SK-N-SH (cell line): Measurements from ENCODE around the gene GAB2. TPM values are rescaled to one million over a fixed set of nuclear protein-coding genes. Genes with fewer than 3 reads are reported as not detected.

Experiments
- CTCF ChIA-PET: fragments of 300-600, 350-600 bp; formaldehyde crosslinking; extraction: SDS; loops from one replicate; lab custom pipeline; 2021; lab: Yijun Ruan, JAX
- POLR2A ChIA-PET: fragments of 350-600 bp; sonication (Branson Sonifier 250); formaldehyde crosslinking; extraction: SDS; loops from one replicate; lab custom pipeline; 2020; ENCODE audit warnings: antibody characterized with exemption, inconsistent platforms; lab: Yijun Ruan, JAX
- DNase-seq: peaks from one replicate; pipeline ENCODE4 v3.0.0; 2012
- H2AFZ ChIP-seq: fragments of 200-600 bp; sonication (generic); 2 replicates; pipeline ENCODE4 v1.8.1; 2016; ENCODE audit warnings: antibody characterized with exemption, mild to moderate bottlenecking, low read depth
- H3F3A ChIP-seq: fragments of 200-600 bp; sonication (generic); replicated peaks from 2 replicates; pipeline ENCODE3; 2016; ENCODE audit warnings: antibody characterized with exemption, mild to moderate bottlenecking; ENCODE audit not compliant: insufficient read depth
- H3K27ac ChIP-seq, 2 experiments: fragments of 200-500 bp in 1 of 2; fragments of 200-600 bp in 1 of 2; sonication (Bioruptor generic) in 1 of 2; sonication (generic), shearing (Covaris generic) in 1 of 2; 2 replicates each; pipeline versions ENCODE4 v1.5.1 to v1.6.1; 2014 to 2016; ENCODE audit warnings: low read depth in 2 of 2, inconsistent platforms in 1 of 2, low read length in 1 of 2, mild to moderate bottlenecking in 1 of 2, mixed read lengths in 1 of 2
- H3K27me3 ChIP-seq: fragments of 200-600 bp; sonication (generic), shearing (Covaris generic); 2 replicates; pipeline ENCODE4 v1.6.1; 2016; ENCODE audit warnings: mixed run types; ENCODE audit not compliant: insufficient read depth
- H3K36me3 ChIP-seq, 2 experiments: fragments of 200-500 bp in 1 of 2; fragments of 200-600 bp in 1 of 2; sonication (Bioruptor generic) in 1 of 2; sonication (generic) in 1 of 2; replicated peaks in 1 of 2; 2 replicates each; pipeline versions ENCODE3 to v1.5.1; 2014 to 2016; ENCODE audit warnings: low read length in 1 of 2, mild to moderate bottlenecking in 1 of 2; ENCODE audit not compliant: insufficient read depth in 2 of 2, control insufficient read depth in 1 of 2
- H3K4me1 ChIP-seq, 2 experiments: fragments of 200-500 bp in 1 of 2; fragments of 200-600 bp in 1 of 2; sonication (Bioruptor generic) in 1 of 2; sonication (generic), shearing (Covaris generic) in 1 of 2; 2 replicates each; pipeline versions ENCODE4 v1.5.1 to v1.6.1; 2014 to 2016; ENCODE audit warnings: low read depth in 1 of 2, low read length in 1 of 2, mixed run types in 1 of 2; ENCODE audit not compliant: insufficient read depth in 2 of 2, control insufficient read depth in 1 of 2
- H3K4me2 ChIP-seq: fragments of 200-600 bp; sonication (generic), shearing (Covaris generic); 2 replicates; pipeline ENCODE4 v1.6.1; 2017; ENCODE audit warnings: mixed run types
- H3K4me3 ChIP-seq, 2 experiments: fragments of 200-500 bp in 1 of 2; fragments of 200-600 bp in 1 of 2; sonication (Bioruptor generic) in 1 of 2; sonication (generic), shearing (Covaris generic) in 1 of 2; 2 replicates each; pipeline versions ENCODE4 v1.5.1 to v1.8.1; 2014 to 2016; ENCODE audit warnings: low read depth in 2 of 2, inconsistent platforms in 1 of 2, low read length in 1 of 2, mild to moderate bottlenecking in 1 of 2, mixed read lengths in 1 of 2, moderate library complexity in 1 of 2
- H3K79me2 ChIP-seq: fragments of 200-600 bp; sonication (generic); 2 replicates; pipeline ENCODE4 v1.8.1; 2017; ENCODE audit warnings: mild to moderate bottlenecking; ENCODE audit not compliant: insufficient read depth
- H3K9ac ChIP-seq: fragments of 200-600 bp; sonication (generic); 2 replicates; pipeline ENCODE4 v1.6.1; 2017; ENCODE audit warnings: mixed run types
- H3K9me2 ChIP-seq: fragments of 200-600 bp; sonication (generic); 2 replicates; pipeline ENCODE4 v1.6.1; 2017; ENCODE audit warnings: mixed run types
- H3K9me3 ChIP-seq: fragments of 200-600 bp; sonication (generic); 2 replicates; pipeline ENCODE4 v1.6.1; 2017; ENCODE audit warnings: mixed run types, mild to moderate bottlenecking, moderate library complexity
- H4K20me1 ChIP-seq: fragments of 200-600 bp; sonication (generic); 2 replicates; pipeline ENCODE4 v1.6.1; 2017; ENCODE audit warnings: mild to moderate bottlenecking, mixed run types; ENCODE audit not compliant: insufficient read depth
- EP300 ChIP-seq, 2 experiments: IDR thresholded peaks; 2 replicates each; pipeline versions ENCODE4 v1.4.0 to v1.6.1; 2012; ENCODE audit warnings: borderline replicate concordance in 1 of 2, low read depth in 1 of 2, low read length in 1 of 2
- FOSL2 ChIP-seq: IDR thresholded peaks from 2 replicates; pipeline ENCODE4 v1.4.0; 2012; ENCODE audit warnings: low read depth, mild to moderate bottlenecking, moderate library complexity, borderline replicate concordance
- GABPA ChIP-seq: IDR thresholded peaks from 2 replicates; pipeline ENCODE4 v1.4.0; 2012; ENCODE audit warnings: low read depth, mild to moderate bottlenecking
- MEF2A ChIP-seq: IDR thresholded peaks from 2 replicates; pipeline ENCODE4 v1.4.0; 2012; ENCODE audit warnings: low read depth, borderline replicate concordance
- MXI1 ChIP-seq: IDR thresholded peaks from 2 replicates; pipeline ENCODE4 v1.6.1; 2012; ENCODE audit warnings: mild to moderate bottlenecking, low read depth, low read length, improper control_type of control experiment
- NFIC ChIP-seq: IDR thresholded peaks from 2 replicates; pipeline ENCODE4 v1.4.0; 2012; ENCODE audit warnings: borderline replicate concordance
- POLR2AphosphoS5 ChIP-seq: IDR thresholded peaks from 2 replicates; pipeline ENCODE4 v1.6.1; 2012; ENCODE audit warnings: low read depth, low read length
- RXRA ChIP-seq: IDR thresholded peaks from 2 replicates; pipeline ENCODE4 v1.4.0; 2012; ENCODE audit warnings: low read depth, mild to moderate bottlenecking, borderline replicate concordance
- TCF12 ChIP-seq: IDR thresholded peaks from 2 replicates; pipeline ENCODE4 v1.4.0; 2012
- polyA plus RNA-seq, 3 experiments: library from polyadenylated mRNA; depleted of rRNA; stranded (reverse); fragments of >200 nt; gene quantifications; 2 replicates each; pipeline ENCODE4 v1.2.3, GENCODE V29; 2012
- TF ChIP-seq, protein P1 (sequence below): fragments of 150-350 bp; IDR thresholded peaks from 2 replicates; pipeline ENCODE4 v1.6.1; 2017; ENCODE audit warnings: antibody characterized with exemption, low read length, low read depth, borderline replicate concordance
- TF ChIP-seq, protein P2 (sequence below): IDR thresholded peaks from 2 replicates; pipeline ENCODE4; 2012
- TF ChIP-seq, protein P3 (sequence below): IDR thresholded peaks from 2 replicates; pipeline ENCODE4 v1.4.0; 2012; ENCODE audit warnings: low read depth
- TF ChIP-seq, protein P4 (sequence below): IDR thresholded peaks from 2 replicates; pipeline ENCODE4 v1.4.0; 2012; ENCODE audit warnings: low read depth, borderline replicate concordance
- TF ChIP-seq, protein P5 (sequence below): IDR thresholded peaks from 2 replicates; pipeline ENCODE4 v1.4.0; 2012; ENCODE audit warnings: low read depth, borderline replicate concordance

Gene GAB2
- polyA plus RNA-seq, 1 of the 3 experiments (the other 2 are of a cell fraction) = 5.6 TPM

DNA sequence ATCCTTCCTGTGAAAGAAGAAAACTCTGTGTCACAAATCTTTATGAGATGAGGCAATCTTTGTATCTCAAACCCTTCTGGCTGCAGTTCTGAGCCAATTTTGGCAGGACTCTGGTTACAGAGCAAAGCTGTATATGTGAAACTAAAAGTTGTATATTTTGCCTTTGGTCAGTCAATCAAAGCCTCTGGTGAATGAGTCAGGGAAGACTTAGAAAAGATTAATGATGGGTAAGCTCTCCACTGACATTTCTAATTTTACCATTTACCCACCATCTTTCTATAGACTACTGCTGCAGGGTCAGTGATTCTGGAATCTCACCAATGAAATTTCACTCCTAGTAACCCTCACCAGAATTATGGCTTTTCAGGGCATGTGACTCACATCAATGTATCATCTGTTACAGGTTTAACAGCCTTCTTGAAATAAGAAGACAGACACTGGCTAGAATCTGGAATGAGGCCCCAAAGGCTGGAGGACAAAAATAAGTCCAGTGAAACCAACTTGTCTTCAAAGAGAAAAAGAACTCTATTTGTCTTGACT, 185.6 kb downstream of the GAB2 start:
- peaks cover 10% of the 10 kb centered on the region for H3F3A ChIP-seq
- H3K4me3 ChIP-seq = no peak overlapping the region
- H3K9me2 ChIP-seq = no peaks in the 10 kb centered on the region
- peaks cover 0 to 1% of the 10 kb centered on the region in 2 experiments for H3K36me3 ChIP-seq
- no peaks in the 10 kb centered on the region for H4K20me1 ChIP-seq
- POLR2A ChIA-PET = no interaction called here
- no peak overlapping the region for H2AFZ ChIP-seq
- peaks cover 0 to 21% of the 10 kb centered on the region in 2 experiments; a peak in 2 of 4 replicates for H3K4me1 ChIP-seq
- peak; percentile 63 for TF ChIP-seq MEF2A
- TF ChIP-seq FOSL2 = peak; percentile 47; the same call in 1 of the 2 replicates
- TF ChIP-seq NFIC = peak; percentile 34; the same call in 1 of the 2 replicates
- TF ChIP-seq GABPA = no peak
- TF ChIP-seq, protein P1, sequence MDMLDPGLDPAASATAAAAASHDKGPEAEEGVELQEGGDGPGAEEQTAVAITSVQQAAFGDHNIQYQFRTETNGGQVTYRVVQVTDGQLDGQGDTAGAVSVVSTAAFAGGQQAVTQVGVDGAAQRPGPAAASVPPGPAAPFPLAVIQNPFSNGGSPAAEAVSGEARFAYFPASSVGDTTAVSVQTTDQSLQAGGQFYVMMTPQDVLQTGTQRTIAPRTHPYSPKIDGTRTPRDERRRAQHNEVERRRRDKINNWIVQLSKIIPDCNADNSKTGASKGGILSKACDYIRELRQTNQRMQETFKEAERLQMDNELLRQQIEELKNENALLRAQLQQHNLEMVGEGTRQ = no peak
- TF ChIP-seq MXI1 = no peak
- 0 out of 2 replicates have a peak, but pooled peaks have one; percentile 26 for TF ChIP-seq POLR2AphosphoS5
- TF ChIP-seq, protein P2, sequence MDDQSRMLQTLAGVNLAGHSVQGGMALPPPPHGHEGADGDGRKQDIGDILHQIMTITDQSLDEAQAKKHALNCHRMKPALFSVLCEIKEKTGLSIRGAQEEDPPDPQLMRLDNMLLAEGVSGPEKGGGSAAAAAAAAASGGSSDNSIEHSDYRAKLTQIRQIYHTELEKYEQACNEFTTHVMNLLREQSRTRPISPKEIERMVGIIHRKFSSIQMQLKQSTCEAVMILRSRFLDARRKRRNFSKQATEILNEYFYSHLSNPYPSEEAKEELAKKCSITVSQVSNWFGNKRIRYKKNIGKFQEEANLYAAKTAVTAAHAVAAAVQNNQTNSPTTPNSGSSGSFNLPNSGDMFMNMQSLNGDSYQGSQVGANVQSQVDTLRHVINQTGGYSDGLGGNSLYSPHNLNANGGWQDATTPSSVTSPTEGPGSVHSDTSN = peak; percentile 87
- TF ChIP-seq EP300 (IDR thresholded peaks at IDR 0.05; ENCODE audit: borderline replicate concordance in 1 of 2, low read depth in 1 of 2, low read length in 1 of 2) = no peak; a peak in 1 of 4 replicates
- TF ChIP-seq, protein P3, sequence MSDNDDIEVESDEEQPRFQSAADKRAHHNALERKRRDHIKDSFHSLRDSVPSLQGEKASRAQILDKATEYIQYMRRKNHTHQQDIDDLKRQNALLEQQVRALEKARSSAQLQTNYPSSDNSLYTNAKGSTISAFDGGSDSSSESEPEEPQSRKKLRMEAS = peak; percentile 34; the same call in 1 of the 2 replicates
- TF ChIP-seq TCF12 = peak; percentile 58; the same call in 1 of the 2 replicates
- TF ChIP-seq, protein P4, sequence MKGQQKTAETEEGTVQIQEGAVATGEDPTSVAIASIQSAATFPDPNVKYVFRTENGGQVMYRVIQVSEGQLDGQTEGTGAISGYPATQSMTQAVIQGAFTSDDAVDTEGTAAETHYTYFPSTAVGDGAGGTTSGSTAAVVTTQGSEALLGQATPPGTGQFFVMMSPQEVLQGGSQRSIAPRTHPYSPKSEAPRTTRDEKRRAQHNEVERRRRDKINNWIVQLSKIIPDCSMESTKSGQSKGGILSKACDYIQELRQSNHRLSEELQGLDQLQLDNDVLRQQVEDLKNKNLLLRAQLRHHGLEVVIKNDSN = peak; percentile 50; the same call in 1 of the 2 replicates
- 0 out of 2 replicates have a peak, but pooled peaks have one; percentile 28 for TF ChIP-seq RXRA
- TF ChIP-seq, protein P5, sequence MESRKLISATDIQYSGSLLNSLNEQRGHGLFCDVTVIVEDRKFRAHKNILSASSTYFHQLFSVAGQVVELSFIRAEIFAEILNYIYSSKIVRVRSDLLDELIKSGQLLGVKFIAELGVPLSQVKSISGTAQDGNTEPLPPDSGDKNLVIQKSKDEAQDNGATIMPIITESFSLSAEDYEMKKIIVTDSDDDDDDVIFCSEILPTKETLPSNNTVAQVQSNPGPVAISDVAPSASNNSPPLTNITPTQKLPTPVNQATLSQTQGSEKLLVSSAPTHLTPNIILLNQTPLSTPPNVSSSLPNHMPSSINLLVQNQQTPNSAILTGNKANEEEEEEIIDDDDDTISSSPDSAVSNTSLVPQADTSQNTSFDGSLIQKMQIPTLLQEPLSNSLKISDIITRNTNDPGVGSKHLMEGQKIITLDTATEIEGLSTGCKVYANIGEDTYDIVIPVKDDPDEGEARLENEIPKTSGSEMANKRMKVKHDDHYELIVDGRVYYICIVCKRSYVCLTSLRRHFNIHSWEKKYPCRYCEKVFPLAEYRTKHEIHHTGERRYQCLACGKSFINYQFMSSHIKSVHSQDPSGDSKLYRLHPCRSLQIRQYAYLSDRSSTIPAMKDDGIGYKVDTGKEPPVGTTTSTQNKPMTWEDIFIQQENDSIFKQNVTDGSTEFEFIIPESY = no peak
- DNase-seq = no peak
- no peaks in the 10 kb centered on the region for H3K79me2 ChIP-seq
- CTCF ChIA-PET = interaction anchor here (1.1 to 1.7 kb wide), 3 partner anchors 9 to 184 kb away, joined by 3 to 5 read pairs (median 3); no protein-coding TSS in a partner anchor
- H3K9ac ChIP-seq = no peak overlapping the region
- H3K27ac ChIP-seq = peak overlapping the region; percentile 41 to 45
- H3K4me2 ChIP-seq = no peak overlapping the region
- no peaks in the 10 kb centered on the region for H3K9me3 ChIP-seq
- H3K27me3 ChIP-seq = no peaks in the 10 kb centered on the region
